ENCODE data around the gene CPB2.

Gene CPB2, protein sequence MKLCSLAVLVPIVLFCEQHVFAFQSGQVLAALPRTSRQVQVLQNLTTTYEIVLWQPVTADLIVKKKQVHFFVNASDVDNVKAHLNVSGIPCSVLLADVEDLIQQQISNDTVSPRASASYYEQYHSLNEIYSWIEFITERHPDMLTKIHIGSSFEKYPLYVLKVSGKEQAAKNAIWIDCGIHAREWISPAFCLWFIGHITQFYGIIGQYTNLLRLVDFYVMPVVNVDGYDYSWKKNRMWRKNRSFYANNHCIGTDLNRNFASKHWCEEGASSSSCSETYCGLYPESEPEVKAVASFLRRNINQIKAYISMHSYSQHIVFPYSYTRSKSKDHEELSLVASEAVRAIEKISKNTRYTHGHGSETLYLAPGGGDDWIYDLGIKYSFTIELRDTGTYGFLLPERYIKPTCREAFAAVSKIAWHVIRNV

GRCh38 chr13:46104868-46105267, at the start of gene CPB2:
Gene CPB2 (minus strand): TSS chr13:46105033. CDS start chr13:46105009, 24 bp downstream.
- in situ Hi-C loops (cut with MboI; ENCODE audit: low sequenced_read_pairs) = no loop called here
- no peaks in the 10 kb centered on the region for H3K9me3 ChIP-seq
- H3K27me3 ChIP-seq (ENCODE audit: low read depth) = peaks cover 3% of the 10 kb centered on the region; the same call in 1 of the 2 replicates
- H3K36me3 ChIP-seq (replicated peaks) = no peaks in the 10 kb centered on the region
- no peak for DNase-seq (ENCODE audit: low spot score in 2 of 2)
- no peak within 1 kb of the TSS for H3K4me3 ChIP-seq
- peaks cover 4% of the 10 kb centered on the region; the same call in 1 of the 2 replicates for H3K4me1 ChIP-seq

GRCh38 chr13:46154136-46154801, 49.4 kb upstream of the CPB2 start:
- no peaks in the 10 kb centered on the region for H3K27me3 ChIP-seq (ENCODE audit: low read depth)
- no peak for DNase-seq (ENCODE audit: low spot score in 2 of 2)
- H3K4me1 ChIP-seq = no peaks in the 10 kb centered on the region
- in situ Hi-C loops (cut with MboI; ENCODE audit: low sequenced_read_pairs) = no loop called here
- no peaks in the 10 kb centered on the region for H3K9me3 ChIP-seq
- no peak overlapping the region for H3K4me3 ChIP-seq
- H3K36me3 ChIP-seq (replicated peaks) = no peaks in the 10 kb centered on the region

DNA sequence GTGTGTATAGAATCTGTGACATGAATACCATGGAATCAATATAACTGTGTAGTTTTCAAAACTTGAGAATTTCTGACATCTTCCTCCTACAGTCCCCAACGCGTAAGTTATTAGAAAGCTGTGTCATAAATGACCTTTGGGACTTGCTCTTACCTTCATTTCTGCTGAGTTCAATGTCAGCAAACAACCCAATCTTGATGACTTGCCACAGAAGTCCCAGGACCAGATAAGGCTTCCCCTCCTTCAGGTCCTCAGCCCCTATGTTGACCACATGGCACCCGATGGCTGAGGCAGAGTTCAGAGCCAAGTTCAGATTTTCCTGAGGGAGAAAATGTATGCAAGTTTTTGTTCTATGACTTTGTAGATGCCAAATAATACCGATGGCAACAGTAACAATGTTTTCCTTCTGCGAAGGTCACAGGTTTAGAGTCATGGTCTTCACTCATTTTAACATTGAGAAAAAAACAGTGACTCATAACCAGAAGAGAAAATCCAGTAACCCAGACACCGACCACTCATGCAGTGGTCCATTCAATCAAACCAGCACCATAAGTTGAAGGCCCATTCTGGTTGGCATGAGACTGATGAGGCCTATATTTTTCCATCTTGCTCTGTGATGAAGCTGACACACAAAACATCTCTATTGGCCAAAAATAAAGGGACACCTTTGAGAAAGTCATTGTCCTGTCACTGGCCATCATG, 47.9 kb upstream of the CPB2 start:
- H3K36me3 ChIP-seq (replicated peaks) = no peaks in the 10 kb centered on the region
- DNase-seq (ENCODE audit: low spot score in 2 of 2) = no peak
- no peak overlapping the region for H3K4me3 ChIP-seq
- H3K4me1 ChIP-seq = no peaks in the 10 kb centered on the region
- in situ Hi-C loops (cut with MboI; ENCODE audit: low sequenced_read_pairs) = no loop called here
- H3K27me3 ChIP-seq (ENCODE audit: low read depth) = no peaks in the 10 kb centered on the region
- H3K9me3 ChIP-seq = no peaks in the 10 kb centered on the region

- Histone ChIP-seq H3K27me3 (ENCODE audit: low read depth) (no peaks in the 10 kb centered on the region), H3K4me3 (no peak overlapping the region), H3K4me1 (peaks cover 2% of the 10 kb centered on the region), H3K9me3 (no peaks in the 10 kb centered on the region), H3K36me3 (replicated peaks) (no peaks in the 10 kb centered on the region)
- in situ Hi-C loops (cut with MboI; ENCODE audit: low sequenced_read_pairs) = no loop called here
- DNase-seq (ENCODE audit: low spot score in 2 of 2) = no peak
Measured at GRCh38 chr13:46150134-46150693, 45.4 kb upstream of the CPB2 start.

GRCh38 chr13:46149272-46150133, 44.7 kb upstream of the CPB2 start:
- DNase-seq (ENCODE audit: low spot score in 2 of 2) = no peak
- H3K36me3 ChIP-seq (replicated peaks) = no peaks in the 10 kb centered on the region
- H3K9me3 ChIP-seq = no peaks in the 10 kb centered on the region
- peaks cover 5% of the 10 kb centered on the region for H3K4me1 ChIP-seq
- no peak overlapping the region for H3K4me3 ChIP-seq
- in situ Hi-C loops (cut with MboI; ENCODE audit: low sequenced_read_pairs) = loop anchor here (25.0 kb wide), 1 partner anchor 537 kb away; the partner anchor contains the start of gene ERICH6B
- H3K27me3 ChIP-seq (ENCODE audit: low read depth) = no peaks in the 10 kb centered on the region

DNA sequence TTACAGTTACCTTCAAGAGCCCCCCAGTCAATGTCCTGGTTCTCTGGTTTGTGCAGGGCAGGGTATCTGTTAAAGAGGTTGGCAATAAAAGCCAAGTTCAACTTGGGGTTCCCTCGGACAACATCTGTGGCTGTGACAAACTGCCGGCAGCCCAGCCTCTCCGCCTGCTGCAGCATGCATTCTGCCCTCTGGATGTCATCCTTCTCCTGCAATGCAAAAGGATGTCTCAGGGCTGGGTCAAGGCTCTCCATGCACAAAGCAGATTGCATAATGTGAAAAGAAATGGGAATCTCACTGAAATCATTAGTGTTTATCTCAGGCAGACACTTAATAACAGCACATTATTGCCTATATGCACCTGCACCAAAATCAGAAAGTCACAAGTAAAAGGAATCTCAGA, 42.1 kb upstream of the CPB2 start:
- Histone ChIP-seq H3K4me1 (peaks cover 8% of the 10 kb centered on the region), H3K9me3 (no peaks in the 10 kb centered on the region), H3K36me3 (replicated peaks) (no peaks in the 10 kb centered on the region), H3K4me3 (no peak overlapping the region), H3K27me3 (ENCODE audit: low read depth) (no peaks in the 10 kb centered on the region)
- in situ Hi-C loops (cut with MboI; ENCODE audit: low sequenced_read_pairs) = loop anchor here (25.0 kb wide), 1 partner anchor 535 kb away; the partner anchor contains the start of gene ERICH6B
- DNase-seq (ENCODE audit: low spot score in 2 of 2) = no peak

GRCh38 chr13:46145950-46146349, 41.1 kb upstream of the CPB2 start:
- Histone ChIP-seq H3K4me3 (no peak overlapping the region), H3K4me1 (peaks cover 8% of the 10 kb centered on the region), H3K36me3 (replicated peaks) (no peaks in the 10 kb centered on the region), H3K9me3 (no peaks in the 10 kb centered on the region), H3K27me3 (ENCODE audit: low read depth) (no peaks in the 10 kb centered on the region)
- DNase-seq (ENCODE audit: low spot score in 2 of 2) = no peak
- in situ Hi-C loops (cut with MboI; ENCODE audit: low sequenced_read_pairs) = loop anchor here (25.0 kb wide), 1 partner anchor 534 kb away; the partner anchor contains the start of gene ERICH6B

DNA sequence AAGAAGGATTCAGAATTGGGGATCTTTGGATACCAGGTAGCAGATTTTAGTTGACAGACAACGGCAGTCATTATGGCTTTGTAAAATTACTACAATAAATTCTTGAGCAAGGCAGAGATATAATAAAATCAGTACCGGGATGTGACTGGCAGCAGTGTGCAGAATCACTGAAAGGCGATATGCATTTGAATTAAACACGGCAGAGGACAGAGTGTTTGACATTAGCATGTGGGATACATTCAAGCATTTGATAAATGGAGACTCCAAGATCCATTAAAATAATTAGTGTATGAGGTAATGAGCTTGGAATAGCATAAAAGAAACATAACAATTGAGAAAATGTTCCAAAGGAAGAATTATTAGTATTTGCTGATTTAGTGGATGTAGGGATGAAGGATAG, 40.3 kb upstream of the CPB2 start:
- DNase-seq (ENCODE audit: low spot score in 2 of 2) = peak; percentile 16 to 61
- in situ Hi-C loops (cut with MboI; ENCODE audit: low sequenced_read_pairs) = loop anchor here (25.0 kb wide), 1 partner anchor 533 kb away; the partner anchor contains the start of gene ERICH6B
- Histone ChIP-seq H3K36me3 (replicated peaks) (no peaks in the 10 kb centered on the region), H3K4me1 (peaks cover 8% of the 10 kb centered on the region), H3K27me3 (ENCODE audit: low read depth) (no peaks in the 10 kb centered on the region), H3K9me3 (no peaks in the 10 kb centered on the region), H3K4me3 (no peak overlapping the region)

DNA sequence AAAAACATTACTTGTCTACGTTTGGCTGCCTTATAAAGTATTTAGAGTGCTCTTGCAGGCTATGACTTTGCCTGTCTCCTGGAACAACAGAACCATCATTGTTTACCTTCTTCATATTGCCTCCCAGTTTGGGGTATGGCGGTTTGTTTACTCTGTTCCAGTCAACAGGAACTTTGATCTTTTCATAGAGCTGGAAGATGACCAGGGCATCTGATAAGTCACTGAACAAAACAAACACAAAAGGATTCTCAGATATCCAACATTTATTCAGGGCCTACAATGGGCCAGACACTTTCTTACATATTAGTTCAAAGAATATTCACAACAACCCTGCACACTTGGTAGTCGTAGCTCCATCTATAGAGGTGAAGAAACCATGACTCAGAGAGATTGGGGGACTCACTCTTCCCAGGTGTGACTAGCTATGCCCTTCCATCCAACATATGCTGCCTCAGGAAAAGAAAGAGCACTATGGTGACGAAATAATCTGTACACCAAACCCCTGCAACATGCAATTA, 38.4 kb upstream of the CPB2 start:
- Histone ChIP-seq H3K4me1 (peaks cover 8% of the 10 kb centered on the region), H3K9me3 (no peaks in the 10 kb centered on the region), H3K27me3 (ENCODE audit: low read depth) (no peaks in the 10 kb centered on the region), H3K4me3 (no peak overlapping the region), H3K36me3 (replicated peaks) (no peaks in the 10 kb centered on the region)
- no peak for DNase-seq (ENCODE audit: low spot score in 2 of 2)
- in situ Hi-C loops (cut with MboI; ENCODE audit: low sequenced_read_pairs) = loop anchor here (25.0 kb wide), 1 partner anchor 531 kb away; the partner anchor contains the start of gene ERICH6B

DNA sequence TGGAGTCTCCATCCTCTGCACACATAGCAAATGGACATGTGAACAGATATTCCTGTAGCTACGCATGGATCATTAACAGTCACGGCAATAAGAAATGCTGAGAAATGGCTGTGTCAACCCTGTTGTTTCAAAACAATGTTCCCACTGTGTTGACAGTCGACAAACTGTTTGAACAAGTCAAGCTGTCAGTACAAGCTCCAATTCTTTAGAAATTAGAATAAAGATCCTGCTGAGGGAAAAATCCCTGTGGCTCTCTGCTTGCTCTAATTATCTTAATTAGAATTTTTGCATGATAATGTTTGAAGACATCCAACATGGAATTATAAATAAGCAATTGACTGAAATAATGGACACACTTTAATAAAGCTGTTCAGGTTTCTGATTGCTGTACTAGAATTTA, 37.9 kb upstream of the CPB2 start:
- peak in 1 of 2 experiments; percentile 3 for DNase-seq (ENCODE audit: low spot score in 2 of 2)
- peaks cover 8% of the 10 kb centered on the region for H3K4me1 ChIP-seq
- no peaks in the 10 kb centered on the region for H3K27me3 ChIP-seq (ENCODE audit: low read depth)
- H3K9me3 ChIP-seq = no peaks in the 10 kb centered on the region
- in situ Hi-C loops (cut with MboI; ENCODE audit: low sequenced_read_pairs) = loop anchor here (25.0 kb wide), 1 partner anchor 530 kb away; the partner anchor contains the start of gene ERICH6B
- H3K4me3 ChIP-seq = no peak overlapping the region
- H3K36me3 ChIP-seq (replicated peaks) = no peaks in the 10 kb centered on the region

DNA sequence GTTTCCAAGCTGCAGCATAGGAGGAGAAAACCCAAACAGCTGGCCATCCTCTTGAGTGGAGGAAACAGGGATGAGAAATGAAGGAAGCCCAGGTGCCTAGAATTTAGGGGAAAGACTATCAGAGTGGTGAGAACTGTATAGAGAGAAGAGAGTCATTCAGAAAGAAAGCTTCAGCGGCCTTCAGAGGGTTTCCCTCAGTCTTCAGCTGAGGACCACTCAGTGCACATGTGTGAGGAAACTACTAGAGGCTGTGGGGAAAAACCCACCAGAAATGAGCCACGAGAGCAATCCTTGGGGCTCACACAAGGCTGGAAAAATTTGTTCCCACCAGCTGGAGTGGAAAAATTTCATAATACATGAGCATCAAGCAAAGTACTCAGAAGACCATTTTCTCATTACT, 35.2 kb upstream of the CPB2 start:
- Histone ChIP-seq H3K4me1 (peaks cover 5% of the 10 kb centered on the region), H3K36me3 (replicated peaks) (no peaks in the 10 kb centered on the region), H3K27me3 (ENCODE audit: low read depth) (no peaks in the 10 kb centered on the region), H3K9me3 (no peaks in the 10 kb centered on the region), H3K4me3 (no peak overlapping the region)
- DNase-seq (ENCODE audit: low spot score in 2 of 2) = no peak
- in situ Hi-C loops (cut with MboI; ENCODE audit: low sequenced_read_pairs) = loop anchor here (25.0 kb wide), 1 partner anchor 528 kb away; the partner anchor contains the start of gene ERICH6B

- DNase-seq (ENCODE audit: low spot score in 2 of 2) = no peak
- H3K4me1 ChIP-seq = no peaks in the 10 kb centered on the region
- H3K9me3 ChIP-seq = no peaks in the 10 kb centered on the region
- no peaks in the 10 kb centered on the region for H3K36me3 ChIP-seq (replicated peaks)
- in situ Hi-C loops (cut with MboI; ENCODE audit: low sequenced_read_pairs) = loop anchor here (25.0 kb wide), 1 partner anchor 525 kb away; the partner anchor contains the start of gene ERICH6B
- no peak overlapping the region for H3K4me3 ChIP-seq
- H3K27me3 ChIP-seq (ENCODE audit: low read depth) = no peaks in the 10 kb centered on the region
Measured at GRCh38 chr13:46137627-46138317, 32.9 kb upstream of the CPB2 start.

Data from HAP-1 (cell line).